Naive thymus-derived CD8-positive, alpha-beta T cell (primary cell): ENCODE results near the gene WDR90. TPM values are rescaled to one million over a fixed set of nuclear protein-coding genes. Genes with fewer than 3 reads are reported as not detected.

ENCODE experiments used
- ATAC-seq, 2 donors: fragments of 150-1000 bp; cut with Tn5 transposase in 1 of 2; sonication (Bioruptor Pico), chemical (Tn5 transposase) in 1 of 2; 1 replicate in 1 of 2; 2 replicates in 1 of 2; pipeline ENCODE4 v1.10.0; 2021; ENCODE audit warnings: mild to moderate bottlenecking in 2 of 2, moderate library complexity in 2 of 2
- POLR2A ChIA-PET: fragments of 350-600 bp; sonication (Branson Sonifier 250); formaldehyde crosslinking; loops from one replicate; lab custom pipeline; 2021; ENCODE audit warnings: antibody characterized with exemption; lab: Charles Lee
- DNase-seq, 10 donors: peaks; one replicate each; pipeline versions ENCODE4 v3.0.0 to v3.0.0-alpha.2; 2020 to 2022
- H3K27ac Mint-ChIP-seq, 10 donors: one replicate each; pipeline ENCODE4 v1.8.0; 2020 to 2022; ENCODE audit warnings: mild to moderate bottlenecking in 10 of 10, mixed read lengths in 10 of 10, moderate library complexity in 4 of 10, inconsistent platforms in 1 of 10
- H3K27me3 Mint-ChIP-seq, 5 donors: one replicate each; pipeline ENCODE4 v1.8.0; 2021 to 2022; ENCODE audit warnings: mixed read lengths in 5 of 5
- H3K36me3 Mint-ChIP-seq, 3 donors: one replicate each; pipeline ENCODE4 v1.8.0; 2020 to 2022; ENCODE audit warnings: mixed read lengths in 3 of 3, mild to moderate bottlenecking in 2 of 3, inconsistent platforms in 1 of 3
- H3K4me1 Mint-ChIP-seq, 4 donors: one replicate each; pipeline ENCODE4 v1.8.0; 2021 to 2022; ENCODE audit warnings: mixed read lengths in 4 of 4
- H3K4me3 Mint-ChIP-seq, 10 donors: one replicate each; pipeline ENCODE4 v1.8.0; 2020 to 2022; ENCODE audit warnings: mild to moderate bottlenecking in 10 of 10, mixed read lengths in 10 of 10, moderate library complexity in 6 of 10, inconsistent platforms in 1 of 10
- H3K9me3 Mint-ChIP-seq, 9 donors: one replicate each; pipeline ENCODE4 v1.8.0; 2020 to 2022; ENCODE audit warnings: mixed read lengths in 9 of 9, mild to moderate bottlenecking in 3 of 9, inconsistent platforms in 1 of 9, moderate library complexity in 1 of 9
- polyA plus RNA-seq, 3 donors: library from polyadenylated mRNA; unstranded; fragments of 300-500 nt; fragmentation: Illumina TruSeq; gene quantifications; one replicate each; pipeline ENCODE4 v1.2.3, GENCODE V29; 2021
- total RNA-seq, 8 experiments: library from RNA in 2 of 8; stranded (reverse) in 2 of 8; gene quantifications; one replicate each; pipeline ENCODE4 v1.2.3 and lab custom pipeline; 2021 to 2026

Gene WDR90
- total and polyA plus RNA-seq, 5 experiments from 2014 or later: 0.27 to 19.2 (median 2.5) TPM

DNA sequence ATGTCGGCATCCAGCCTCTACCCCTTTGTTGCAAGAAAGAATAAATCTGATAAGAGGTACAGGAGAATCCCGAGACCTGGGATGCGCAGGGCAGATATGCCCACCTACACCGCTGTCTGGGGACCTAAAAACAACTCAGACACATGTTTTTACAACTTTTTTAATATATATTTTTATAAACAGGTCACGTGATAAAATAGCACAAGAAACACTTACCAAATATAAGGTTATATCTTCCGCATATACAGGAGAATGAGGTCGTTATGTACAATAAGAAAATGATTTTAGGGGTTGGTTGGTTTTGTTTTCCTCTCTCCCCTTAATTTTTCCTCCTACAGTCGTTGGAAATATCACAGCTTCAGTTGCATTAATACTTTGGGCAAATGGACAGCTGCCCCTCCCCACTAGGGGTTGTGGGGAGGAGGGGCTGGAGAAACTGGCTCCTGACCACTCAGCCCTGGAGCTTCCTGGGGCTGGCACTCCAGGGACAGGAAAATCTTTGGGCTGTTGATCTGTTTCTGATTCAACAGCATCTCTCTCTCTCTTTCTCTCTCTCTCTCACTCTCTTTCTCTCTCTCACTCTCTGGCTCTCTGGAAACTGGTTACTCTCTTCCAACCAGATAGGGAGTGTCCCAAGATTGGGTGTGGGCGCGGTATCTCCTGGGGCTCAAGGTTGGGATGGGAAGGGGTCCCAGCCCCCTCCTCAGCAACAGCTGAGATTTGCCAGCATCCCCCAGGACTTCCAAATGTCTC, 43.4 kb downstream of the WDR90 start:
- DNase-seq: no peak
- H3K27me3 Mint-ChIP-seq: peaks cover 0 to 2% (median 0%) of the 10 kb centered on the region in 5 donors
- ATAC-seq: no peak
- POLR2A ChIA-PET: interaction anchor here (0.9 to 5.2 kb wide), 5 partner anchors 8 to 56 kb away, joined by 3 to 56 read pairs (median 49); partner anchors contain the start of genes ANTKMT, CCDC78, HAGHL and JMJD8
- no peaks in the 10 kb centered on the region for H3K36me3 Mint-ChIP-seq
- H3K4me3 Mint-ChIP-seq: peak overlapping the region; percentile 2 to 82 (median 59)
- H3K9me3 Mint-ChIP-seq: no peaks in the 10 kb centered on the region
- peak overlapping the region in 5 of 10 donors; percentile 26 to 68 (median 53) for H3K27ac Mint-ChIP-seq
- H3K4me1 Mint-ChIP-seq: peaks cover 9 to 59% (median 32%) of the 10 kb centered on the region in 4 donors

- peaks cover 9 to 53% (median 32%) of the 10 kb centered on the region in 4 donors for H3K4me1 Mint-ChIP-seq
- no peaks in the 10 kb centered on the region for H3K36me3 Mint-ChIP-seq
- ATAC-seq (peak in 1 of 2 donors; percentile 1), DNase-seq (no peak)
- peak overlapping the region in 9 of 10 donors; percentile 4 to 82 (median 44) for H3K4me3 Mint-ChIP-seq
- POLR2A ChIA-PET: interaction anchor here (0.9 to 5.2 kb wide), 5 partner anchors 9 to 57 kb away, joined by 3 to 56 read pairs (median 49); partner anchors contain the start of genes ANTKMT, CCDC78, HAGHL and JMJD8
- peaks cover 0 to 2% (median 0%) of the 10 kb centered on the region in 5 donors for H3K27me3 Mint-ChIP-seq
- peak overlapping the region in 3 of 10 donors; percentile 20 to 40 (median 28) for H3K27ac Mint-ChIP-seq
- H3K9me3 Mint-ChIP-seq: no peaks in the 10 kb centered on the region
Observed at GRCh38 chr16:693364-693763, 44.2 kb downstream of the WDR90 start.

DNA sequence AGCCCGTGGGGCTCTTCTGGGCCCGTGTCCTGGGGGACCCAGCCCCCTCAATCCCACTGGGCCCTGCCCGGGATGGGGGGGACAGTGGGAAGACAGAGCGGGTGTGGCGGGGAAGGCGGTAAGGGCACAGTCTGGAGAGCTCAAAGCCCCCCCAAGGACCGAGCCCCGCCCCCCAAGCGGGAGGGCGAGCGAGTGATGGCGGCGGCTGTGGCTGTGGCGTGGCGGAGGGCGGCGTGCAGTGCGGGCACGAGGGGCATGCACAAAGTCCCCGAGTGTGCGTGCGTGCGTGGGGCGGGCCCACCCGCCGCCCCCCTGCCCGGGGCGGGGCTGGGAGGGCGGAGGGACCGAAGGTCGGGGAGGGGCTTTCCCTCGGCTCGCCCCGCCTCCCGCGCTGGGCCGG, 44.6 kb downstream of the WDR90 start:
- peaks cover 9 to 49% (median 31%) of the 10 kb centered on the region in 4 donors for H3K4me1 Mint-ChIP-seq
- ATAC-seq (peak in 1 of 2 donors; percentile 43), DNase-seq (peak in 6 of 10 donors; percentile 56 to 69 (median 58))
- H3K9me3 Mint-ChIP-seq: no peaks in the 10 kb centered on the region
- no peaks in the 10 kb centered on the region for H3K36me3 Mint-ChIP-seq
- H3K27ac Mint-ChIP-seq: peak overlapping the region in 2 of 10 donors; percentile 13 to 28
- H3K4me3 Mint-ChIP-seq: peak overlapping the region in 9 of 10 donors; percentile 4 to 82 (median 34)
- POLR2A ChIA-PET: interaction anchor here (0.9 to 5.2 kb wide), 8 partner anchors 9 to 57 kb away, joined by 3 to 56 read pairs (median 28); partner anchors contain the start of genes ANTKMT, CCDC78, HAGHL and JMJD8
- H3K27me3 Mint-ChIP-seq: peaks cover 0 to 2% (median 0%) of the 10 kb centered on the region in 5 donors

GRCh38 chr16:694187-694862, 45.2 kb downstream of the WDR90 start:
- H3K4me3 Mint-ChIP-seq: peak overlapping the region; percentile 72 to 87 (median 80)
- no peaks in the 10 kb centered on the region for H3K9me3 Mint-ChIP-seq
- ATAC-seq (peak; percentile 22 to 25), DNase-seq (no peak)
- peaks cover 9 to 49% (median 28%) of the 10 kb centered on the region in 4 donors for H3K4me1 Mint-ChIP-seq
- H3K27me3 Mint-ChIP-seq: peaks cover 0 to 2% (median 0%) of the 10 kb centered on the region in 5 donors
- no peaks in the 10 kb centered on the region for H3K36me3 Mint-ChIP-seq
- peak overlapping the region in 3 of 10 donors; percentile 29 to 78 (median 49) for H3K27ac Mint-ChIP-seq
- POLR2A ChIA-PET: interaction anchor here (1.1 to 5.2 kb wide), 12 partner anchors 9 to 94 kb away, joined by 3 to 56 read pairs (median 14); partner anchors contain the start of genes ANTKMT, CCDC78, CHTF18 and HAGHL

GRCh38 chr16:694863-695354, 45.7 kb downstream of the WDR90 start:
- H3K9me3 Mint-ChIP-seq: no peaks in the 10 kb centered on the region
- H3K4me3 Mint-ChIP-seq: peak overlapping the region in 8 of 10 donors; percentile 26 to 82 (median 43)
- DNase-seq (no peak), ATAC-seq (peak; percentile 3 to 7)
- POLR2A ChIA-PET: interaction anchor here (0.5 to 5.2 kb wide), 22 partner anchors 9 to 1460 kb away, joined by 3 to 56 read pairs (median 6); partner anchors contain the start of genes ANTKMT, CCDC78, CHTF18 and CIAO3
- peaks cover 9 to 48% (median 27%) of the 10 kb centered on the region in 4 donors for H3K4me1 Mint-ChIP-seq
- no peaks in the 10 kb centered on the region for H3K36me3 Mint-ChIP-seq
- peak overlapping the region in 1 of 10 donors; percentile 13 for H3K27ac Mint-ChIP-seq
- peaks cover 0 to 2% (median 0%) of the 10 kb centered on the region in 5 donors for H3K27me3 Mint-ChIP-seq

- Mint-ChIP-seq H3K9me3 (no peaks in the 10 kb centered on the region), H3K36me3 (no peaks in the 10 kb centered on the region), H3K27me3 (peaks cover 0 to 2% (median 0%) of the 10 kb centered on the region in 5 donors), H3K27ac (peak overlapping the region in 7 of 10 donors; percentile 42 to 85 (median 77)), H3K4me1 (peaks cover 9 to 46% (median 22%) of the 10 kb centered on the region in 4 donors), H3K4me3 (peak overlapping the region; percentile 77 to 86 (median 82))
- POLR2A ChIA-PET: interaction anchor here (0.5 to 5.2 kb wide), 27 partner anchors 8 to 1460 kb away, joined by 3 to 56 read pairs (median 5); partner anchors contain the start of genes ANTKMT, CCDC78, CHTF18 and CIAO3
- ATAC-seq: peak; percentile 67 to 71
- peak; percentile 43 to 83 (median 63) for DNase-seq
Observed at GRCh38 chr16:695355-696089, 46.4 kb downstream of the WDR90 start.

GRCh38 chr16:698911-699671, 49.9 kb downstream of the WDR90 start:
- Mint-ChIP-seq H3K27me3 (peaks cover 4 to 13% (median 7%) of the 10 kb centered on the region in 5 donors), H3K9me3 (no peaks in the 10 kb centered on the region), H3K36me3 (no peaks in the 10 kb centered on the region), H3K27ac (no peak overlapping the region), H3K4me1 (peaks cover 7 to 38% (median 11%) of the 10 kb centered on the region in 4 donors), H3K4me3 (peak overlapping the region in 8 of 10 donors; percentile 6 to 69 (median 38))
- POLR2A ChIA-PET: interaction anchor here (0.7 to 1.7 kb wide), 6 partner anchors 9 to 89 kb away, joined by 3 to 5 read pairs (median 4); partner anchors contain the start of genes CCDC78, CHTF18, HAGHL and RPUSD1
- DNase-seq: no peak
- no peak for ATAC-seq

GRCh38 chr16:700684-701584, 51.8 kb downstream of the WDR90 start:
- H3K27ac Mint-ChIP-seq: no peak overlapping the region
- H3K27me3 Mint-ChIP-seq: peaks cover 4 to 21% (median 7%) of the 10 kb centered on the region in 5 donors
- POLR2A ChIA-PET: interaction anchor here (1.2 to 1.5 kb wide), 2 partner anchors 15 to 20 kb away, joined by 4 to 5 read pairs; partner anchors contain the start of gene ANTKMT
- H3K36me3 Mint-ChIP-seq: no peaks in the 10 kb centered on the region
- DNase-seq: peak in 8 of 10 donors; percentile 33 to 79 (median 62)
- ATAC-seq: peak; percentile 70 to 85
- H3K9me3 Mint-ChIP-seq: no peaks in the 10 kb centered on the region
- H3K4me3 Mint-ChIP-seq: peak overlapping the region in 2 of 10 donors; percentile 14 to 19
- H3K4me1 Mint-ChIP-seq: peaks cover 2 to 29% (median 6%) of the 10 kb centered on the region in 4 donors

DNA sequence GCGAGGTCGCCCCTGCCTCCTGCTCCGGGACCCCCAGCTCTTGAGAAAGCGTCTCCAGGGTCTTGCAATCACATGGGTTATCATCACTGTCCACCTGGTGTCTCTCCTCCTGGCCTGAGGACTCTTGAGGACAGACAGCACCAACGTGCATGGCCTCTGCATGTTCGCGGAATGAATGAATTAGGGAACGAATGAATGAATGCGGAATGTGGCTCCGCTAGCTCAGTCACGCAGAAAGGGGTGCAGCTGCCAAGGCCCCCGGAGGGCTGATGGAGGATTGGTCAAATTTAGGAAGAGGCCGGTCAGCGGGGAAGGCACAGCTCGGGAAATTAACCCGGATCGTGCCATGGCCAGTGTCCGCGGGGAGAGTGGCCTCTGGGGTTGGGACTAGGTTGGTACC, 53.2 kb downstream of the WDR90 start:
- no peak overlapping the region for H3K4me3 Mint-ChIP-seq
- no peak for ATAC-seq
- POLR2A ChIA-PET: interaction anchor here (1.3 to 1.6 kb wide), 3 partner anchors 12 to 19 kb away, joined by 3 to 5 read pairs (median 3); partner anchors contain the start of genes ANTKMT and WDR24

More for the DNA sequence above, 53.2 kb downstream of the WDR90 start:
- DNase-seq: no peak
- Mint-ChIP-seq H3K4me1 (peaks cover 0 to 30% (median 6%) of the 10 kb centered on the region in 4 donors), H3K27me3 (peaks cover 4 to 33% (median 13%) of the 10 kb centered on the region in 5 donors), H3K36me3 (peaks cover 0 to 2% (median 0%) of the 10 kb centered on the region in 3 donors), H3K9me3 (no peaks in the 10 kb centered on the region), H3K27ac (no peak overlapping the region)
